Aorta (tissue), 5 donors: ENCODE measurements around the gene IRS1. TPM values are rescaled to one million over a fixed set of nuclear protein-coding genes. Genes with fewer than 3 reads are reported as not detected.

ENCODE experiments used
- ATAC-seq: fragments of 200-7000 bp; cut with Tn5 transposase; one replicate; pipeline ENCODE4 v1.9.1; 2022; ENCODE audit warnings: moderate library complexity; ENCODE audit not compliant: low FRiP score
- DNase-seq, 2 donors: peaks; one replicate each; pipeline ENCODE4 v3.0.0-alpha.2; 2020
- H3K27ac ChIP-seq, 2 donors: one replicate each; pipeline ENCODE4 v1.5.1; 2013; ENCODE audit warnings: low read length in 2 of 2, mild to moderate bottlenecking in 2 of 2, moderate library complexity in 2 of 2, control low read depth in 1 of 2, inconsistent platforms in 1 of 2, low read depth in 1 of 2
- H3K27me3 ChIP-seq, 2 donors: one replicate each; pipeline ENCODE4 v1.6.1; 2013; ENCODE audit warnings: control low read depth in 1 of 2, low read length in 1 of 2, mild to moderate bottlenecking in 1 of 2, moderate library complexity in 1 of 2; ENCODE audit not compliant: insufficient read depth in 2 of 2, control insufficient read depth in 1 of 2
- H3K36me3 ChIP-seq, 2 donors: one replicate each; pipeline ENCODE4 v1.6.1; 2013; ENCODE audit warnings: control low read depth in 1 of 2, low read length in 1 of 2, mild to moderate bottlenecking in 1 of 2; ENCODE audit not compliant: insufficient read depth in 2 of 2, control insufficient read depth in 1 of 2
- H3K4me1 ChIP-seq, 2 donors: one replicate each; pipeline ENCODE4 v1.6.1; 2013; ENCODE audit warnings: low read length in 2 of 2, control low read depth in 1 of 2, mild to moderate bottlenecking in 1 of 2, moderate library complexity in 1 of 2; ENCODE audit not compliant: insufficient read depth in 2 of 2, control insufficient read depth in 1 of 2
- H3K4me3 ChIP-seq, 2 donors: one replicate each; pipeline ENCODE4 v1.5.1; 2013; ENCODE audit warnings: low read length in 2 of 2, control low read depth in 1 of 2, mild to moderate bottlenecking in 1 of 2
- H3K9me3 ChIP-seq: one replicate; pipeline ENCODE4 v1.6.1; 2013; ENCODE audit warnings: mild to moderate bottlenecking, low read length; ENCODE audit not compliant: control insufficient read depth
- WGBS, 2 donors: extraction: QIAGEN DNeasy Blood & Tissue Kit; methylation state at CpG; one replicate each; pipeline ENCODE4 v1.1.7; 2013; 5-methylcytosine and 5-hydroxymethylcytosine counted together
- intact Hi-C, 2 donors: fragments of 100-400 bp; cut with DNase I; formaldehyde crosslinking; loops; one replicate each; pipeline versions ENCODE4 v1.14.2 to v1.15.0; 2022
- polyA plus RNA-seq, 2 donors: library from polyadenylated mRNA; stranded (reverse); fragments of 200-250 nt; gene quantifications; one replicate each; pipeline ENCODE4 v1.2.3, GENCODE V29; 2013
- total RNA-seq, 2 donors: library from RNA; stranded (reverse); fragmentation: NEBNext Ultra II Directional; extraction: Animal tissue kit (Norgen Biotek cat#: 25700); gene quantifications; one replicate each; pipeline ENCODE4 v1.2.1, GENCODE V29; 2021
- donor health status: healthy with polysubstance abuse.
- donor health status: Bipolar disorder and iron deficiency.
- donor health status: DM: no; HTN: no; CAD: no.
- donor health status: DM: no; HTN: no; CAD: no.
- donor health status: DM: yes; HTN: yes; CAD: no.

The IRS1 gene
- total and polyA plus RNA-seq, 4 donors, result 2.1 to 16.6 (median 8.1) TPM

DNA sequence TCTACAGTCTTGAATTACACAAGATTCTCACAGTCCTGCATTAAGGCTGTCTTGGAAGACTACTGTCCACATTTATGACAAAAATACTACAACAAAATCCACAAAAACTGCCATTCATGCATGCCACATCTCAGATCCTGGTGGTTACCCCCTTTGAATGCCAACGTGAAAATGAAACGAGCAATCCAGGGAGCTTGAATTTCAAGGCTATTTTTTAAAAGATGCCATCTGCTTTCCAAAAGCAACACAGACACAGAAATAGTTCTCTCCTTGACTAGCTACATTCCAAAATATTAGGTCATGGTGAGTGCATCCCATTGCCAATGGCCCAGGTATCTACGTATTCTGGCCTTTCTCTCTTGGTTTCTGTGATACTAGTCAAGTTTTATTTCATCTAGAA is 36.3 kb downstream of the IRS1 start:
- Histone ChIP-seq H3K27ac (peak overlapping the region in 1 of 2 donors; percentile 38), H3K4me1 (peaks cover 6 to 30% of the 10 kb centered on the region in 2 donors), H3K27me3 (no peaks in the 10 kb centered on the region), H3K9me3 (no peaks in the 10 kb centered on the region), H3K36me3 (no peaks in the 10 kb centered on the region), H3K4me3 (no peak overlapping the region)
- 7 to 8% methylated on average over 3 of the region's 3 CpGs for WGBS, 2 donors
- peak; percentile 68 for ATAC-seq
- DNase-seq, result no peak
- intact Hi-C loops, result loop anchor here in 1 of 2 donors (2.0 to 10.0 kb wide), 3 partner anchors 34 to 99 kb away; partner anchors contain the start of gene IRS1

GRCh38 chr2:226761195-226761583 is 38.4 kb downstream of the IRS1 start:
- Histone ChIP-seq H3K36me3 (no peaks in the 10 kb centered on the region), H3K4me1 (peaks cover 6 to 30% of the 10 kb centered on the region in 2 donors), H3K9me3 (no peaks in the 10 kb centered on the region), H3K4me3 (no peak overlapping the region), H3K27me3 (no peaks in the 10 kb centered on the region), H3K27ac (peak overlapping the region in 1 of 2 donors; percentile 28)
- DNase-seq (no peak), ATAC-seq (no peak)
- 63 to 68% methylated on average over 2 of the region's 2 CpGs for WGBS, 2 donors
- intact Hi-C loops, result loop anchor here in 1 of 2 donors (5.0 to 10.0 kb wide), 2 partner anchors 36 to 96 kb away; partner anchors contain the start of gene IRS1

GRCh38 chr2:226760412-226761194 is 39.0 kb downstream of the IRS1 start:
- H3K27ac ChIP-seq, result no peak overlapping the region
- WGBS, 2 donors, result 61 to 65% methylated on average over 2 of the region's 2 CpGs
- H3K4me1 ChIP-seq, result peaks cover 8 to 30% of the 10 kb centered on the region in 2 donors
- intact Hi-C loops, result loop anchor here in 1 of 2 donors (5.0 to 10.0 kb wide), 2 partner anchors 37 to 96 kb away; partner anchors contain the start of gene IRS1
- H3K27me3 ChIP-seq, result no peaks in the 10 kb centered on the region
- no peaks in the 10 kb centered on the region for H3K9me3 ChIP-seq
- no peak overlapping the region for H3K4me3 ChIP-seq
- ATAC-seq (no peak), DNase-seq (no peak)
- H3K36me3 ChIP-seq, result no peaks in the 10 kb centered on the region

GRCh38 chr2:226759768-226760167 is 39.9 kb downstream of the IRS1 start:
- ATAC-seq (no peak), DNase-seq (no peak)
- Histone ChIP-seq H3K36me3 (no peaks in the 10 kb centered on the region), H3K27ac (no peak overlapping the region), H3K4me1 (peaks cover 8 to 30% of the 10 kb centered on the region in 2 donors), H3K9me3 (no peaks in the 10 kb centered on the region), H3K27me3 (no peaks in the 10 kb centered on the region), H3K4me3 (no peak overlapping the region)
- intact Hi-C loops, result loop anchor here (5.0 to 10.0 kb wide), 3 partner anchors 33 to 95 kb away; partner anchors contain the start of gene IRS1 (in 1 of the 2)
- 70 to 72% methylated on average over 9 of the region's 9 CpGs for WGBS, 2 donors

GRCh38 chr2:226758921-226759640 is 40.5 kb downstream of the IRS1 start:
- no peaks in the 10 kb centered on the region for H3K36me3 ChIP-seq
- peaks cover 8 to 30% of the 10 kb centered on the region in 2 donors for H3K4me1 ChIP-seq
- no peak overlapping the region for H3K4me3 ChIP-seq
- no peaks in the 10 kb centered on the region for H3K27me3 ChIP-seq
- H3K27ac ChIP-seq, result no peak overlapping the region
- peak; percentile 77 for ATAC-seq
- no peaks in the 10 kb centered on the region for H3K9me3 ChIP-seq
- intact Hi-C loops, result loop anchor here in 1 of 2 donors (5.0 kb wide), 1 partner anchor 33 kb away; no protein-coding TSS in a partner anchor
- no peak for DNase-seq
- WGBS, 2 donors, result 3 to 6% methylated on average over 3 of the region's 3 CpGs

- peaks cover 8 to 14% of the 10 kb centered on the region in 2 donors for H3K4me1 ChIP-seq
- no peak for DNase-seq
- peak overlapping the region in 1 of 2 donors; percentile 57 for H3K27ac ChIP-seq
- no peaks in the 10 kb centered on the region for H3K27me3 ChIP-seq
- no peaks in the 10 kb centered on the region for H3K36me3 ChIP-seq
- no peak overlapping the region for H3K4me3 ChIP-seq
- no peak for ATAC-seq
- H3K9me3 ChIP-seq, result no peaks in the 10 kb centered on the region
- intact Hi-C loops, result loop anchor here in 1 of 2 donors (5.0 kb wide), 1 partner anchor 36 kb away; no protein-coding TSS in a partner anchor
- WGBS, 2 donors, result 63 to 68% methylated on average over 2 of the region's 2 CpGs
Observed at GRCh38 chr2:226756131-226756530, 43.5 kb downstream of the IRS1 start.

DNA sequence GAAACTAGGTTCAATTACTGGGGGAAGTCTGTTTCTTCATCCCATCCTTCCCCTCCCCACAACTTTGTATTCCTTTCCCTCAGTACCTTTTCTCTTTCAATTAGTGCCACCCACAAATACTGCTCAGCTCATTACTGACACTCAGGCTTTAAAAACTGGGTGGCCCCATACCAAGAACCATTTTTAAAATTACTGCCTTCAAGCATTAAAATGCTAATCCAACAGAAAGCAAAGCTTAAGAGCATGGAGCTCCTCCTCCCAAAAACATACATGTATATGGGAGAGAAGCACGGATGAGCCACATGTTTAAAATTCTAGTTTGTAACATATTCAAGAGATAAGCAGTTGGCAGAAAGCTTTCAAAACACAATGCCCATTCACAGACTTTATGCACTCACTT is 44.0 kb downstream of the IRS1 start:
- ATAC-seq, result no peak
- no peak for DNase-seq
- Histone ChIP-seq H3K9me3 (no peaks in the 10 kb centered on the region), H3K27me3 (no peaks in the 10 kb centered on the region), H3K27ac (peak overlapping the region; percentile 44 to 57), H3K36me3 (no peaks in the 10 kb centered on the region), H3K4me1 (peaks cover 5 to 9% of the 10 kb centered on the region in 2 donors), H3K4me3 (no peak overlapping the region)
- intact Hi-C loops, result loop anchor here in 1 of 2 donors (5.0 kb wide), 1 partner anchor 37 kb away; no protein-coding TSS in a partner anchor
- WGBS, 2 donors, result 5 to 6% methylated on average over 1 of the region's 1 CpG

GRCh38 chr2:226754821-226755604 is 44.6 kb downstream of the IRS1 start:
- 18 to 24% methylated on average over 8 of the region's 8 CpGs for WGBS, 2 donors
- Histone ChIP-seq H3K27ac (no peak overlapping the region), H3K4me1 (peaks cover 5 to 7% of the 10 kb centered on the region in 2 donors), H3K9me3 (no peaks in the 10 kb centered on the region), H3K27me3 (no peaks in the 10 kb centered on the region), H3K36me3 (no peaks in the 10 kb centered on the region), H3K4me3 (peak overlapping the region in 1 of 2 donors; percentile 10)
- ATAC-seq, result no peak
- DNase-seq, result no peak
- intact Hi-C loops, result loop anchor here in 1 of 2 donors (5.0 kb wide), 1 partner anchor 37 kb away; no protein-coding TSS in a partner anchor
